Fibroblast of lung (primary cell): Measurements from ENCODE around the gene CHST13. TPM values are rescaled to one million over a fixed set of nuclear protein-coding genes. Genes with fewer than 3 reads are reported as not detected.
"Not testable (repeated sequence)": the region's sequence is repeated elsewhere in the genome, so short reads cannot be mapped to it uniquely, and the experiment has no call there.

ENCODE experiments used
- DNase-seq, 2 donors: peaks; one replicate each; pipeline versions ENCODE4 v3.0.0 to v3.0.0-alpha.2; 2010; ENCODE audit warnings: low read depth in 2 of 2
- H2AFZ ChIP-seq: 2 replicates; pipeline ENCODE4 v1.5.1; 2012; ENCODE audit warnings: low read length, control low read depth, inconsistent platforms
- H3K27ac ChIP-seq: 2 replicates; pipeline ENCODE4 v1.5.1; 2011; ENCODE audit warnings: low read length, control low read depth; ENCODE audit not compliant: insufficient read depth
- H3K27me3 ChIP-seq: 2 replicates; pipeline ENCODE4 v1.5.1; 2011; ENCODE audit warnings: mild to moderate bottlenecking, low read length; ENCODE audit not compliant: control insufficient read depth, insufficient read depth
- H3K36me3 ChIP-seq: 2 replicates; pipeline ENCODE4 v1.5.1; 2011; ENCODE audit warnings: low read length; ENCODE audit not compliant: control insufficient read depth, insufficient read depth
- H3K4me1 ChIP-seq: 2 replicates; pipeline ENCODE4 v1.5.1; 2011; ENCODE audit warnings: low read length; ENCODE audit not compliant: control insufficient read depth, insufficient read depth; ENCODE audit errors: extremely low read depth
- H3K4me2 ChIP-seq: 2 replicates; pipeline ENCODE4 v1.5.1; 2011; ENCODE audit warnings: low read length, control low read depth; ENCODE audit not compliant: insufficient read depth; ENCODE audit errors: extremely low read depth
- H3K4me3 ChIP-seq, 4 experiments: fragments of 200-600 bp in 1 of 4; sonication (generic) in 1 of 4; replicated peaks in 1 of 4; 2 replicates each; pipeline ENCODE4 v1.5.1; 2011 to 2016; ENCODE audit warnings: low read length in 4 of 4, low read depth in 3 of 4, mild to moderate bottlenecking in 3 of 4, control low read depth in 2 of 4, inconsistent platforms in 1 of 4, mixed read lengths in 1 of 4; ENCODE audit not compliant: insufficient read depth in 1 of 4; ENCODE audit errors: control extremely low read depth in 1 of 4
- H3K79me2 ChIP-seq: 2 replicates; pipeline ENCODE4 v1.5.1; 2012; ENCODE audit warnings: mild to moderate bottlenecking, low read length, inconsistent platforms; ENCODE audit not compliant: control insufficient read depth, insufficient read depth
- H3K9ac ChIP-seq: 2 replicates; pipeline ENCODE4 v1.5.1; 2011; ENCODE audit warnings: mild to moderate bottlenecking, low read length, control low read depth; ENCODE audit not compliant: insufficient read depth
- H3K9me3 ChIP-seq: 2 replicates; pipeline ENCODE4 v1.5.1; 2012; ENCODE audit warnings: low read depth, low read length; ENCODE audit not compliant: control insufficient read depth, insufficient read depth
- H4K20me1 ChIP-seq: 2 replicates; pipeline ENCODE4 v1.5.1; 2011; ENCODE audit warnings: low read length; ENCODE audit not compliant: control insufficient read depth, insufficient read depth; ENCODE audit errors: extremely low read depth
- CTCF ChIP-seq, 2 donors: IDR thresholded peaks in 1 of 2; conservative IDR thresholded peaks in 1 of 2; 1 replicate in 1 of 2; 2 replicates in 1 of 2; pipeline ENCODE4 v1.5.1; 2011 to 2012; ENCODE audit warnings: low read length in 2 of 2, control low read depth in 1 of 2, inconsistent platforms in 1 of 2, low read depth in 1 of 2, mild to moderate bottlenecking in 1 of 2
- EZH2 ChIP-seq: IDR thresholded peaks from 2 replicates; pipeline ENCODE4 v1.5.1; 2012; ENCODE audit warnings: low read length, control low read depth, mild to moderate bottlenecking; ENCODE audit errors: missing control alignments
- polyA plus RNA-seq, 2 donors: library from polyadenylated mRNA; depleted of rRNA in 1 of 2; stranded (reverse) in 1 of 2; unstranded in 1 of 2; fragments of >200 nt; gene quantifications; 2 replicates each; pipeline ENCODE4 v1.2.1, GENCODE V29; 2011 to 2012; ENCODE audit warnings: missing spikeins in 1 of 2
- total RNA-seq: library from RNA; depleted of rRNA; stranded (reverse); fragments of >200 nt; gene quantifications from 2 replicates; pipeline ENCODE4 v1.2.1, GENCODE V29; 2014

CHST13 gene
- total and polyA plus RNA-seq, 2 donors (not counting 1 experiment from before 2014, with no cell fraction given) = under 0.01 TPM; not detected in 1

- TF ChIP-seq CTCF (conservative IDR thresholded peaks at IDR 0.05 in 1 of 2, IDR thresholded peaks at IDR 0.05 in 1 of 2; ENCODE audit: low read depth in 1 of 2, low read length in 2 of 2) (no peak), EZH2 (no peak)
- no peaks in the 10 kb centered on the region for H3K9me3 ChIP-seq
- H4K20me1 ChIP-seq = no peaks in the 10 kb centered on the region
- H3K4me3 ChIP-seq = no peak overlapping the region
- H3K9ac ChIP-seq = no peak overlapping the region
- H3K27ac ChIP-seq = no peak overlapping the region
- H3K27me3 ChIP-seq = peaks cover 26% of the 10 kb centered on the region
- no peaks in the 10 kb centered on the region for H3K79me2 ChIP-seq
- no peak overlapping the region for H3K4me2 ChIP-seq
- no peaks in the 10 kb centered on the region for H3K36me3 ChIP-seq
- no peaks in the 10 kb centered on the region for H3K4me1 ChIP-seq
- no peak for DNase-seq
- H2AFZ ChIP-seq = no peak overlapping the region
Measured at GRCh38 chr3:126533506-126533905, 9.6 kb downstream of the CHST13 start.

- not testable (repeated sequence) for DNase-seq, H3K79me2 ChIP-seq, H3K36me3 ChIP-seq, H4K20me1 ChIP-seq, H3K9me3 ChIP-seq, H3K4me2 ChIP-seq, H3K4me1 ChIP-seq, H3K4me3 ChIP-seq, H3K9ac ChIP-seq, H2AFZ ChIP-seq, H3K27ac ChIP-seq
- peaks cover 26% of the 10 kb centered on the region for H3K27me3 ChIP-seq
Measured at GRCh38 chr3:126534716-126535115, 10.8 kb downstream of the CHST13 start.

DNA sequence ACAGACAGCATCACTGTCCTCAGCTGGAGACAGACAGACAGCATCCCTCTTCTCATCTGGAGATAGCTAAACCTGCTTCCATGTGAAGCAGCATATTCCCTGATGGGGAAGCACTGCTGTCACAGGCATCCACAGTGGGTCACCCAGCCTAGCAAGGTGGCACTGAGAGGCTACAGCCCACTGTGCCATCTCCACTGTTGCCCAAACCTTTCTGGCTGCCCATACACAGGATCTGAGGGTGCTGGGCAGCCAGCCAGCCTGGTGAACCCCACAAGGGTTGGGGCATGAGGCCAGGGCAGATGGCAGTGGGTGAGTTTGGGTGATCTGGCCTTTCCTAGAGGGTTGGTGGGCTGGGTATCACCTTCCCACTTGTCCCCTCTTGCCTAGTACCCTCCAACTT is 11.7 kb downstream of the CHST13 start:
- Histone ChIP-seq H2AFZ (no peak overlapping the region), H3K27ac (no peak overlapping the region), H3K4me2 (no peak overlapping the region), H3K9ac (no peak overlapping the region), H3K9me3 (no peaks in the 10 kb centered on the region), H4K20me1 (no peaks in the 10 kb centered on the region), H3K79me2 (no peaks in the 10 kb centered on the region), H3K4me1 (peaks cover 7% of the 10 kb centered on the region), H3K27me3 (peaks cover 26% of the 10 kb centered on the region), H3K4me3 (no peak overlapping the region), H3K36me3 (no peaks in the 10 kb centered on the region)
- no peak for DNase-seq
- no peak for TF ChIP-seq CTCF (conservative IDR thresholded peaks at IDR 0.05 in 1 of 2, IDR thresholded peaks at IDR 0.05 in 1 of 2; ENCODE audit: low read depth in 1 of 2, low read length in 2 of 2)
- TF ChIP-seq EZH2 = peak; percentile 29
